ENCODE results near the gene TAF1. TPM values are rescaled to one million over a fixed set of nuclear protein-coding genes. Genes with fewer than 3 reads are reported as not detected.

Gene TAF1
- total and polyA plus RNA-seq, 10 of the 15 experiments (the other 5 are each of a cell fraction or from before 2014, with no cell fraction given): 4.1 to 24.2 (median 17.2) TPM

- TF ChIP-seq E4F1 (IDR thresholded peaks at IDR 0.05; ENCODE audit: borderline replicate concordance, partially characterized antibody) (no peak), NFYB (IDR thresholded peaks at IDR 0.05; ENCODE audit: insufficient read depth, low read depth, low read length) (no peak), NBN (IDR thresholded peaks at IDR 0.05) (0 out of 2 replicates have a peak, but pooled peaks have one; percentile 21), ZBED1 (IDR thresholded peaks at IDR 0.05; ENCODE audit: borderline replicate concordance) (no peak), YY1 (IDR thresholded peaks at IDR 0.05; ENCODE audit: low read depth, low read length) (no peak), EED (IDR thresholded peaks at IDR 0.05; ENCODE audit: low read depth) (peak; percentile 59; the same call in 1 of the 2 replicates), NR2C2 (IDR thresholded peaks at IDR 0.05; ENCODE audit: borderline replicate concordance, control insufficient read depth, insufficient read length, low read depth) (no peak), TCF3 (IDR thresholded peaks at IDR 0.05; ENCODE audit: borderline replicate concordance, insufficient read depth, low read depth, low read length) (no peak), JUND (IDR thresholded peaks at IDR 0.05; ENCODE audit: low read depth, low read length) (no peak), NR2F1 (conservative IDR thresholded peaks at IDR 0.05) (peak; percentile 70; the same call in 1 of the 2 replicates), CUX1 (IDR thresholded peaks at IDR 0.05; ENCODE audit: insufficient replicate concordance, low read depth, low read length) (no peak), TAF1 (IDR thresholded peaks at IDR 0.05; ENCODE audit: borderline replicate concordance, low read depth, low read length) (no peak), NRF1 (conservative IDR thresholded peaks at IDR 0.05; ENCODE audit: low read depth, low read length) (no peak), PRDM15 (CRISPR knock-in tag; IDR thresholded peaks at IDR 0.05) (no peak)
Measured at GRCh38 chrX:71514367-71515037, 148.3 kb downstream of the TAF1 start (continued).

Measured in GM12878 (cell line).